ENCODE results near the gene LTBP2. TPM values are rescaled to one million over a fixed set of nuclear protein-coding genes. Genes with fewer than 3 reads are reported as not detected.

The LTBP2 gene
- total and polyA plus RNA-seq, 2 of the 13 experiments (the other 11 are each of a cell fraction or from before 2014, with no cell fraction given) = 0.20 to 0.41 TPM

GRCh38 chr14:74551001-74551400 lies 61.0 kb downstream of the LTBP2 start:
- DNase-seq (ENCODE audit: low spot score) (no peak), ATAC-seq (no peak), FAIRE-seq (no peak)
- ChIA-PET CTCF (ENCODE audit: low intra/inter-chr PET ratio, low total read pairs) (no interaction called here), POLR2A (no interaction called here)
- H2AFZ ChIP-seq (ENCODE audit: low read length) = no peak overlapping the region
- intact Hi-C loops (cut with micrococcal nuclease; ENCODE audit: unreplicated experiment) (no loop called here), in situ Hi-C loops (cut with HindIII; ENCODE audit: extremely low pct_ligation_motif_present, low pct_unique_long_range_greater_than_20kb) (no loop called here)
- no CpG with 5 or more reads among the region's 11 CpGs for WGBS (ENCODE audit: low lambda C conversion rate)
- no peaks in the 10 kb centered on the region for H3K79me2 ChIP-seq (ENCODE audit: insufficient read depth, low read length)
- no peak overlapping the region for H3K27ac ChIP-seq (ENCODE audit: extremely low read length, insufficient read depth, low read length)
- no peaks in the 10 kb centered on the region for H3K9me3 ChIP-seq (ENCODE audit: low read length)
- H3K4me3 ChIP-seq (replicated peaks in 1 of 3; ENCODE audit: insufficient read depth in 1 of 3, low read depth in 2 of 3, low read length in 3 of 3) = no peak overlapping the region
- H3K4me1 ChIP-seq (ENCODE audit: insufficient read depth, low read length) = peaks cover 8% of the 10 kb centered on the region
- no peak for TF ChIP-seq ZNF446 (CRISPR knock-in tag; IDR thresholded peaks at IDR 0.05)
- TF ChIP-seq CBFB (CRISPR knock-in tag; IDR thresholded peaks at IDR 0.05) = no peak
- TF ChIP-seq CENPX (CRISPR knock-in tag; IDR thresholded peaks at IDR 0.05) = no peak
- TF ChIP-seq SIN3B (IDR thresholded peaks at IDR 0.05; ENCODE audit: low read length) = no peak
- no peak for TF ChIP-seq CREB3 (CRISPR knock-in tag; IDR thresholded peaks at IDR 0.05)
- TF ChIP-seq ZNF136 (CRISPR knock-in tag; IDR thresholded peaks at IDR 0.05; ENCODE audit: low read depth) = no peak
- no peak for TF ChIP-seq ZNF883 (CRISPR knock-in tag; IDR thresholded peaks at IDR 0.05; ENCODE audit: not compliant biosample characterization)
- no peak for TF ChIP-seq NR1H2 (CRISPR knock-in tag; IDR thresholded peaks at IDR 0.05; ENCODE audit: borderline replicate concordance, low read depth)
- no peak for TF ChIP-seq CAMTA2 (CRISPR knock-in tag; IDR thresholded peaks at IDR 0.05; ENCODE audit: borderline replicate concordance)
- TF ChIP-seq ELF4 (CRISPR knock-in tag; IDR thresholded peaks at IDR 0.05; ENCODE audit: borderline replicate concordance) = no peak
- H3K36me3 ChIP-seq (replicated peaks in 1 of 2; ENCODE audit: control insufficient read depth in 1 of 2, insufficient read depth in 2 of 2, low read length in 2 of 2) = no peaks in the 10 kb centered on the region
- no peak overlapping the region for H3K9ac ChIP-seq (ENCODE audit: insufficient read depth, low read depth, low read length)
- BruUV-seq (replicated peaks) = no TSS peak
- peaks cover 2 to 7% of the 10 kb centered on the region in 2 experiments; a peak in 2 of 5 replicates for H3K27me3 ChIP-seq (ENCODE audit: control insufficient read depth in 1 of 2, insufficient read depth in 2 of 2, low read length in 2 of 2)
- no peaks in the 10 kb centered on the region for H4K20me1 ChIP-seq (ENCODE audit: insufficient read depth, low read length)
- no peak overlapping the region for H3K4me2 ChIP-seq (ENCODE audit: low read depth, low read length)

Data from HepG2 (cell line).